ENCODE measurements around the gene HRAS. TPM values are rescaled to one million over a fixed set of nuclear protein-coding genes. Genes with fewer than 3 reads are reported as not detected.
A peak's percentile ranks its signal among the peaks of the same experiment; 100 is the strongest.

Gene HRAS
- total and polyA plus RNA-seq, 5 experiments from 2014 or later = 8.6 to 40.7 (median 26.7) TPM

GRCh38 chr11:550021-550745 is 14.8 kb upstream of the HRAS start:
- peak in 1 of 10 donors; percentile 51 for DNase-seq
- POLR2A ChIA-PET = interaction anchor here (1.1 to 1.2 kb wide), 2 partner anchors 146 to 173 kb away, joined by 3 read pairs; partner anchors contain the start of gene TMEM80
- ATAC-seq = no peak
- Mint-ChIP-seq H3K36me3 (no peaks in the 10 kb centered on the region), H3K27ac (no peak overlapping the region), H3K4me3 (no peak overlapping the region), H3K27me3 (peaks cover 0 to 1% (median 0%) of the 10 kb centered on the region in 5 donors), H3K9me3 (no peaks in the 10 kb centered on the region), H3K4me1 (no peaks in the 10 kb centered on the region)

- Mint-ChIP-seq H3K9me3 (no peaks in the 10 kb centered on the region), H3K4me1 (no peaks in the 10 kb centered on the region), H3K4me3 (no peak overlapping the region), H3K36me3 (no peaks in the 10 kb centered on the region), H3K27me3 (peaks cover 0 to 1% (median 0%) of the 10 kb centered on the region in 5 donors), H3K27ac (no peak overlapping the region)
- ATAC-seq (no peak), DNase-seq (peak in 1 of 10 donors; percentile 50)
- POLR2A ChIA-PET = no interaction called here
These were observed 13.6 kb upstream of the HRAS start for GRCh38 chr11:548700-549603.

- H3K4me1 Mint-ChIP-seq = no peaks in the 10 kb centered on the region
- no peak overlapping the region for H3K27ac Mint-ChIP-seq
- no peak overlapping the region for H3K4me3 Mint-ChIP-seq
- POLR2A ChIA-PET = interaction anchor here (0.8 kb wide), 1 partner anchor 150 kb away, joined by 3 read pairs; the partner anchor contains the start of genes DEAF1 and TMEM80
- H3K36me3 Mint-ChIP-seq = peaks cover 0 to 4% (median 2%) of the 10 kb centered on the region in 3 donors
- DNase-seq (no peak), ATAC-seq (no peak)
- H3K27me3 Mint-ChIP-seq = peaks cover 0 to 1% (median 0%) of the 10 kb centered on the region in 5 donors
- H3K9me3 Mint-ChIP-seq = no peaks in the 10 kb centered on the region
These were observed 9.8 kb upstream of the HRAS start for GRCh38 chr11:545171-545570.

DNA sequence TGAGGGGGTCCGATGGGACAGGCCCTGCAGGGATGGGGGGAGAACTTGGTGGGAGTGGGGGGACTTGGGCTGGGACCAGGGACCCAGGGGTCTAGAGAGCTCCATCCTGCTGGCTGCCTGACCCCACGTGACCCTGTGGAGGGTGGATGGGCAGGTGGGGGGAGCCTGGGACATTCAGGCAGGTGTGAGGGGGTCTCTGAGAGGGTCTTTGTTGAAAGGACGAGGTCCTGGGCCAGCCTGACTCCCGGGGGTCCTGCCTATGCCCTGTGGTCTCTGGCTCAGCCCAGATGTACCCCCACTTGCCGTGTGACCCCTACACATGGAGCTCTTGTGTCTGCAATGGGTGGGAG is 9.4 kb upstream of the HRAS start:
- Mint-ChIP-seq H3K4me3 (no peak overlapping the region), H3K27me3 (peaks cover 0 to 1% (median 0%) of the 10 kb centered on the region in 5 donors), H3K36me3 (peaks cover 0 to 4% (median 2%) of the 10 kb centered on the region in 3 donors), H3K27ac (peak overlapping the region in 1 of 10 donors; percentile 2), H3K9me3 (no peaks in the 10 kb centered on the region), H3K4me1 (no peaks in the 10 kb centered on the region)
- ATAC-seq (no peak), DNase-seq (no peak)
- POLR2A ChIA-PET = interaction anchor here (0.8 kb wide), 1 partner anchor 150 kb away, joined by 3 read pairs; the partner anchor contains the start of genes DEAF1 and TMEM80

- DNase-seq = peak in 1 of 10 donors; percentile 58
- Mint-ChIP-seq H3K9me3 (no peaks in the 10 kb centered on the region), H3K4me3 (no peak overlapping the region), H3K36me3 (peaks cover 0 to 4% (median 2%) of the 10 kb centered on the region in 3 donors), H3K27ac (peak overlapping the region in 1 of 10 donors; percentile 65), H3K27me3 (no peaks in the 10 kb centered on the region), H3K4me1 (peaks cover 0 to 16% (median 13%) of the 10 kb centered on the region in 4 donors)
- POLR2A ChIA-PET = no interaction called here
- ATAC-seq = no peak
These were observed 6.1 kb upstream of the HRAS start for GRCh38 chr11:541433-541885.

DNA sequence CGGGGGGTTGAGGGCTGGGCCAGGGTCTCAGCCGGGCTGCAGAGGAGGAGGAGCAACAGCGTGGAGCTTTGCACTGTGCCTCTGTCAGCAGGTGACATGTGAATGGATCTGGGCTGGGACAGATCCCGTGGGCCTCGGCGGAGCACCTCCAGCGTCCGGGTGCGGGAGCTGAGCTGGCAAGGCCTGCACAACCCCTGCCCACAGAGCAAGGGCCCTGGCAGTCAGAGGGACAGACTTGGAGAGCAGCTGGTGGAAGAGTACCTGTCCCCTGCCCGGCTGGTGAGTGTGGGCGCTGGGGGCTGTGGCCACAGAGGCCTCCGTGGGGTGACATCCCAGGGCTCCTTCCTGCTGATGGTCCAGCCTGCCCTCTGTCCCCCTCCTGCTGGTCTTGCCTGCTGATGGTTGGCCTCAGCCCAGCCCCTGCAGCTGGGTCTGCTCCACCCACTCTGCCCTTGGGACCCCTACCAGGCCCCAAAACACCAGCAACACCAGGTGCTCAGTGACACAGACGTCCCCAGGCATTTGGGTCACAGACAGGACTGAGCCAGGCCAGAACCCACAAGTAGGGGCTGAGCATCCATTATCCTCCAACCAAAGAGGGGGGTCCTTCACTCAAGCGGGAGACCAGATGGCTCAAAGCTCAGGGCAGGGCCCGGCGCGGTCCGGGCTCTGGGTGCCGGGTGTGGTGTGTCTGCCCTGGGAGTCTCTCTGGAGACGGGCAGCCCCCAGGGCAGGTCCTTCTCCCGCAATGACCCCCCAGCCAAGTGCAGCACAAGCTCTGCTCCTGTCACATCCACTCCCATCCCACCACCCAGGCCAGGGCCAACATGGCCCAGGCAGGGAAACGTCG is 5.4 kb upstream of the HRAS start:
- no peaks in the 10 kb centered on the region for H3K27me3 Mint-ChIP-seq
- ATAC-seq = no peak
- DNase-seq = no peak
- H3K9me3 Mint-ChIP-seq = no peaks in the 10 kb centered on the region
- H3K4me3 Mint-ChIP-seq = no peak overlapping the region
- peak overlapping the region in 1 of 10 donors; percentile 4 for H3K27ac Mint-ChIP-seq
- peaks cover 2 to 20% (median 18%) of the 10 kb centered on the region in 4 donors for H3K4me1 Mint-ChIP-seq
- POLR2A ChIA-PET = interaction anchor here (0.8 kb wide), 1 partner anchor 12 kb away, joined by 3 read pairs; no protein-coding TSS in a partner anchor
- peaks cover 0 to 4% (median 2%) of the 10 kb centered on the region in 3 donors for H3K36me3 Mint-ChIP-seq

GRCh38 chr11:539971-540481 is 4.7 kb upstream of the HRAS start:
- H3K36me3 Mint-ChIP-seq = peaks cover 0 to 4% (median 2%) of the 10 kb centered on the region in 3 donors
- DNase-seq (peak in 1 of 10 donors; percentile 59), ATAC-seq (no peak)
- POLR2A ChIA-PET = interaction anchor here (0.8 to 1.1 kb wide), 2 partner anchors 11 to 16 kb away, joined by 3 to 4 read pairs; no protein-coding TSS in a partner anchor
- no peaks in the 10 kb centered on the region for H3K27me3 Mint-ChIP-seq
- peak overlapping the region in 1 of 10 donors; percentile 43 for H3K27ac Mint-ChIP-seq
- H3K4me3 Mint-ChIP-seq = no peak overlapping the region
- no peaks in the 10 kb centered on the region for H3K9me3 Mint-ChIP-seq
- peaks cover 2 to 20% (median 18%) of the 10 kb centered on the region in 4 donors for H3K4me1 Mint-ChIP-seq

GRCh38 chr11:538431-539051 is 3.2 kb upstream of the HRAS start:
- H3K9me3 Mint-ChIP-seq = no peaks in the 10 kb centered on the region
- POLR2A ChIA-PET = interaction anchor here (0.7 to 1.2 kb wide), 3 partner anchors 18 to 132 kb away, joined by 3 to 5 read pairs (median 4); no protein-coding TSS in a partner anchor
- peak in 1 of 10 donors; percentile 59 for DNase-seq
- H3K27ac Mint-ChIP-seq = peak overlapping the region in 9 of 10 donors; percentile 59 to 98 (median 81)
- no peaks in the 10 kb centered on the region for H3K27me3 Mint-ChIP-seq
- ATAC-seq = no peak
- peaks cover 0 to 4% (median 2%) of the 10 kb centered on the region in 3 donors for H3K36me3 Mint-ChIP-seq
- peaks cover 2 to 25% (median 18%) of the 10 kb centered on the region in 4 donors for H3K4me1 Mint-ChIP-seq
- H3K4me3 Mint-ChIP-seq = peak overlapping the region in 7 of 10 donors; percentile 23 to 81 (median 53)

- H3K27me3 Mint-ChIP-seq = no peaks in the 10 kb centered on the region
- H3K36me3 Mint-ChIP-seq = peaks cover 0 to 4% (median 2%) of the 10 kb centered on the region in 3 donors
- peaks cover 2 to 25% (median 18%) of the 10 kb centered on the region in 4 donors for H3K4me1 Mint-ChIP-seq
- DNase-seq = no peak
- ATAC-seq = no peak
- H3K9me3 Mint-ChIP-seq = no peaks in the 10 kb centered on the region
- H3K4me3 Mint-ChIP-seq = peak overlapping the region; percentile 59 to 85 (median 73)
- H3K27ac Mint-ChIP-seq = peak overlapping the region; percentile 48 to 98 (median 86)
- POLR2A ChIA-PET = interaction anchor here (0.7 to 5.5 kb wide), 11 partner anchors 15 to 260 kb away, joined by 3 to 42 read pairs (median 5); partner anchors contain the start of genes LMNTD2, PGGHG, RNH1 and SLC25A22
These were observed 2.5 kb upstream of the HRAS start for GRCh38 chr11:537622-538430.

DNA sequence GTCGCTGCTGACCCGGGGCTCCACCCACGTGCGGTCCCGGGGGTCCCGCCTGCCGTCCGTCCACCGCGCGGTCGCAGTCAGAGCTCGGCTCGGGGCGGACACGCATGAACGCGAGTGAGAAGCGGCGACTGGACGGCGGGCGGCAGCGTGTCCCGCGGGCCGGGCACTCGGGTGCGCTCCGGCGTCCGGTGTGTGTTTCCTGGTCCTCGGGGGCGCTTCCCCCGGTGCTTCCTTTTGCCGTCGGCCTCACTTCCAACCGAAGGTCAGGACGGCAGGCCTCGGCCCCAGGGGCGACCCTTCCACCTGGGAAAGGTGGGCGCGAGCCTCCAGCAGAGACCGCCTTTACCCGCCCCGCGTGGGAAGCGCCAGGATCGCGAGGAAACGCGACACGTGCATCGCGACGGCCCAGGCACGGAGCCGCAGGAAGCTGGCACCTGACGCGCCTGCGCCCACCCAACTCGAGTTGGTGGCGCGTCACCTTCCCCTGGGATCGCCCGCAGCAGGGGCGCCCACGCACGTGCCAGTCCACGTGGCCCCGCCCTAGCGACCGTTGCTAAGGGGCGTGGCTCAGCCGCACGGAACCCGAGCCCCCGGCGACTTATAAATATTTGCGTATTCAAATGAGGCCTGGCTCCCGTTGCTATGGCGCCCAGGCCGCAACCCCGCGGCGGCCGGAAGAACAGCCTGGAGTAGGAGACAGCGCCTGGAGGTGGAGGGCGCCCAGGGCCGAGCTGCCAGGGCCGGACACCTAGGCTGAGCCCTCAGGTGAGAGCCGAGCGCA is 1.7 kb upstream of the HRAS start, which contains the start of gene LRRC56:
Gene LRRC56, plus strand, starts transcription at position 687 of the 781 bp plus-strand sequence. CDS start 3,158 bp downstream, outside the sequence.
- Mint-ChIP-seq H3K27me3 (no peaks in the 10 kb centered on the region), H3K4me1 (peaks cover 2 to 25% (median 18%) of the 10 kb centered on the region in 4 donors), H3K27ac (peak within 1 kb of the TSS; percentile 89 to 99 (median 98)), H3K9me3 (no peaks in the 10 kb centered on the region), H3K4me3 (peak within 1 kb of the TSS; percentile 85 to 97 (median 96)), H3K36me3 (peaks cover 0 to 6% (median 0%) of the 10 kb centered on the region in 3 donors)
- peak; percentile 88 to 97 (median 93) for DNase-seq
- ATAC-seq = peak; percentile 46 to 52
- POLR2A ChIA-PET = interaction anchor here (0.6 to 5.5 kb wide), 23 partner anchors 14 to 330 kb away, joined by 3 to 42 read pairs (median 4); partner anchors contain the start of genes BET1L, DEAF1, LMNTD2 and PGGHG

Measured in naive thymus-derived CD8-positive, alpha-beta T cell (primary cell).